Testis (tissue), 3 donors: ENCODE results near the gene HCRTR2. TPM values are rescaled to one million over a fixed set of nuclear protein-coding genes. Genes with fewer than 3 reads are reported as not detected.

ENCODE experiments used
- DNase-seq: peaks from one replicate; pipeline ENCODE4 v3.0.0-alpha.2; 2019
- H3K27ac ChIP-seq, 2 donors: fragments of 200-600 bp; sonication (generic); one replicate each; pipeline ENCODE4 v1.5.1; 2019
- H3K27me3 ChIP-seq: fragments of 200-600 bp; sonication (generic); one replicate; pipeline ENCODE4 v1.5.1; 2019
- H3K36me3 ChIP-seq: fragments of 200-600 bp; sonication (generic); one replicate; pipeline ENCODE4 v1.5.1; 2017; ENCODE audit warnings: low read depth; ENCODE audit errors: missing control alignments
- H3K4me1 ChIP-seq: fragments of 200-600 bp; sonication (generic); one replicate; pipeline ENCODE4 v1.5.1; 2019
- H3K4me3 ChIP-seq, 2 donors: fragments of 200-600 bp; sonication (generic); one replicate each; pipeline ENCODE4 v1.5.1; 2017 to 2019
- H3K9me3 ChIP-seq: fragments of 200-600 bp; sonication (generic); one replicate; pipeline ENCODE4 v1.5.1; 2017
- CTCF ChIP-seq, 3 experiments: fragments of 450-650 bp in 2 of 3; fragments of 200-600 bp in 1 of 3; sonication (generic) in 1 of 3; IDR thresholded peaks; one replicate each; pipeline ENCODE4 v1.5.1; 2016 to 2019; ENCODE audit warnings: antibody characterized with exemption in 3 of 3, mild to moderate bottlenecking in 2 of 3, moderate library complexity in 1 of 3
- POLR2A ChIP-seq: fragments of 450-650 bp; IDR thresholded peaks from one replicate; pipeline ENCODE4 v1.6.1; 2017; ENCODE audit warnings: antibody characterized with exemption, mild to moderate bottlenecking, moderate library complexity
- WGBS, 2 donors: methylation state at CpG; one replicate each; pipeline ENCODE4 v1.1.5; 2018; 5-methylcytosine and 5-hydroxymethylcytosine counted together
- intact Hi-C: fragments of 100-400 bp; cut with DNase I; formaldehyde crosslinking; loops from one replicate; pipeline ENCODE4 v1.15.1; 2023; ENCODE audit warnings: low total_unique reads
- polyA plus RNA-seq: library from polyadenylated mRNA; stranded (reverse); fragments of 350-450 nt; fragmentation: Illumina TruSeq; extraction: RNeasy Lipid Tissue Mini Kit (QIAGEN cat#74804); gene quantifications from one replicate; pipeline ENCODE4 v1.2.3, GENCODE V29; 2014; ENCODE audit warnings: low read depth, low replicate concordance; ENCODE audit not compliant: insufficient read depth
- total RNA-seq, 2 donors: library from RNA; depleted of rRNA; stranded (reverse); fragments of >200 nt; gene quantifications; one replicate each; pipeline ENCODE4 v1.2.3, GENCODE V29; 2016

The HCRTR2 gene
- total and polyA plus RNA-seq, 3 donors from 2014 or later: 0.39 to 0.50 (median 0.50) TPM

- Histone ChIP-seq H3K27me3 (no peaks in the 10 kb centered on the region), H3K4me1 (no peaks in the 10 kb centered on the region), H3K36me3 (no peaks in the 10 kb centered on the region), H3K27ac (no peak overlapping the region), H3K9me3 (no peaks in the 10 kb centered on the region), H3K4me3 (no peak overlapping the region)
- intact Hi-C loops: no loop called here
- no peak for DNase-seq
- TF ChIP-seq POLR2A (no peak), CTCF (IDR thresholded peaks at IDR 0.05) (no peak)
- WGBS, 2 donors: 87 to 89% methylated on average over 1 of the region's 1 CpG
These were observed 6.5 kb upstream of the HCRTR2 start for GRCh38 chr6:55167860-55168259.

- DNase-seq: no peak
- 10 to 12% methylated on average over 11 of the region's 11 CpGs for whole genome bisulfite sequencing, 2 donors
- TF ChIP-seq POLR2A (no peak), CTCF (IDR thresholded peaks at IDR 0.05) (no peak)
- Histone ChIP-seq H3K4me1 (peaks cover 4% of the 10 kb centered on the region), H3K4me3 (peak overlapping the region in 1 of 2 donors; percentile 32), H3K27me3 (no peaks in the 10 kb centered on the region), H3K9me3 (no peaks in the 10 kb centered on the region), H3K27ac (no peak overlapping the region), H3K36me3 (no peaks in the 10 kb centered on the region)
- intact Hi-C loops: no loop called here
These were observed 1.0 kb downstream of the HCRTR2 start for GRCh38 chr6:55175078-55176049.

- intact Hi-C loops: no loop called here
- TF ChIP-seq CTCF (IDR thresholded peaks at IDR 0.05) (no peak), POLR2A (no peak)
- no peak for DNase-seq
- no peak overlapping the region for H3K27ac ChIP-seq
- H3K4me3 ChIP-seq: no peak overlapping the region
- no peaks in the 10 kb centered on the region for H3K27me3 ChIP-seq
- H3K9me3 ChIP-seq: no peaks in the 10 kb centered on the region
- H3K36me3 ChIP-seq: no peaks in the 10 kb centered on the region
- H3K4me1 ChIP-seq: peaks cover 4% of the 10 kb centered on the region
These were observed 2.6 kb downstream of the HCRTR2 start for GRCh38 chr6:55176958-55177357.

- WGBS, 2 donors: 80 to 92% methylated on average over 1 of the region's 1 CpG
- Histone ChIP-seq H3K36me3 (no peaks in the 10 kb centered on the region), H3K9me3 (no peaks in the 10 kb centered on the region), H3K27me3 (no peaks in the 10 kb centered on the region), H3K4me1 (no peaks in the 10 kb centered on the region), H3K4me3 (no peak overlapping the region), H3K27ac (no peak overlapping the region)
- no peak for DNase-seq
- TF ChIP-seq CTCF (IDR thresholded peaks at IDR 0.05): no peak
- no peak for TF ChIP-seq POLR2A
- intact Hi-C loops: no loop called here
These were observed 5.9 kb downstream of the HCRTR2 start for GRCh38 chr6:55180258-55180657.
